NCI-H2227 (cell line): ENCODE measurements around the gene OSBPL2.

Source experiments
- DNase-seq: peaks from one replicate; lab custom pipeline; 2025; ENCODE audit not compliant: unreplicated experiment; lab: John Stamatoyannopoulos, UW

Gene OSBPL2

DNA sequence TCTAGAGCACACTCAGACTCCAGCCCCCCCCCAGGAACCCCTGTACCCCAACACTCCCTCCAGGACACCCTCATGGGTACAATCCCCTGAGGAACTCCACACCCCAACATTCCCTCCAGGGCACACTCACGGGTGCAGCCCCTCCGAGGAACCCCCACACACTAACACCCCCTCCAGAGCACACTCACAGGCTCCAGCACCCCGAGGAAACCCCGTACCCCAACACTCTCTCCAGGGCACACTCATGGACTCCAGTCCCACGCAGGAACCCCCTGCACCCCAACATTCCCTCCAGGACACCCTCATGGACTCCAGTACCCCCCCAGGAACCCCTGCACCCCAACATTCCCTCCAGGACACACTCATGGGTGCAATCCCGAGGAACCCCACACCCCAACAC lies 97.2 kb downstream of the OSBPL2 start:
- no peak for DNase-seq

DNA sequence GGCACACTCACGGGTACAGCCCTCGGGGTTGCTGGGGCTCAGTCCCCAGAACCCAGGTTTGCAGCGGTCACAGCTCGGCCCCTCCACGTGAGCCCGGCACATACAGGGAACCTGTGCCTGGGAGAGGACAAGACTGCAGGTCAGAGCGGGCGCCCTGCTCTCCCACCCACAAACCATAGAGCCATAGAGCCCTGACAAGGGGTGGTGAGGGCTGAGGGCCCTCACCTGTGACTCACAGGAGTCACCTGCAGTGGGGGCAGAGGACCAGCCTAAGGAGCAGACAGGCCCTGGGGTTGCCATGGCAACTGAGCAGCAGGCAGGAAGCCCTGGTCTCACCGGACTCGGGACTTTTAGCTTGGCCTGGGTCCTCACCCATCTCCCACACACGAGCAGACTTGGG lies 98.0 kb downstream of the OSBPL2 start:
- no peak for DNase-seq

DNA sequence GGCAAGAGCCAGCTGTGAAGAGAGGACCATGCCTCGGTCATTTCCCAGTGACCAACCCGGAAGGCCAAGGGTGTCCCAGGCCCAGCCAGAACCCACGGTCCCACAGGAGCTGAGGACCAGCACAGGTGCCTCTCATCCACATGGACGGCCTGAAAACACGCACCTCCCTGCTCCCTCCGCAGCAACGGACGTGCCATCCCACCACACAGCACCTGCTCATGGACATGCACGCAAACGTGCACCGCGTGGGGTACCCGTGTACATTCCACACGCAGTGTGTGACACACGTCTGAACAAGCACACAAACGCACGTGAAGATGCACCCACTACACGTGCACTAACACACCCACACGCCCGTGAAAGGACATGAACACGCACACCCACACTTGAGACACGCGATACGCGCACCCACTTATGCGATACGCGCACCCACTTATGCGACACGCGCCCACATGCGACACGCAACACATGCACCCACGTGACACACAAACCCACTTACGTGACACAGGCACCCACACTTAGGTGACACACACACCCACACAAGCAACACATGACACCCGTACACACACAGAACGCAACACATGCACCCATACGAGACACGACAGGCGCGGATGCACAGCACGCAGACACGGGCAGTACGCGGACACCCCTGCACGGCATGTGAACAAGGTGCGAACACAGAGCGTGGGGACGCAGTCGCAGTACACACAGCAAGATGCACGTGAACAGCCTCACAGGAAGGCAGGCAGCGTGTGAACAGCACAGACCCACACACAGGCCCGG lies 98.6 kb downstream of the OSBPL2 start:
- no peak for DNase-seq

DNA sequence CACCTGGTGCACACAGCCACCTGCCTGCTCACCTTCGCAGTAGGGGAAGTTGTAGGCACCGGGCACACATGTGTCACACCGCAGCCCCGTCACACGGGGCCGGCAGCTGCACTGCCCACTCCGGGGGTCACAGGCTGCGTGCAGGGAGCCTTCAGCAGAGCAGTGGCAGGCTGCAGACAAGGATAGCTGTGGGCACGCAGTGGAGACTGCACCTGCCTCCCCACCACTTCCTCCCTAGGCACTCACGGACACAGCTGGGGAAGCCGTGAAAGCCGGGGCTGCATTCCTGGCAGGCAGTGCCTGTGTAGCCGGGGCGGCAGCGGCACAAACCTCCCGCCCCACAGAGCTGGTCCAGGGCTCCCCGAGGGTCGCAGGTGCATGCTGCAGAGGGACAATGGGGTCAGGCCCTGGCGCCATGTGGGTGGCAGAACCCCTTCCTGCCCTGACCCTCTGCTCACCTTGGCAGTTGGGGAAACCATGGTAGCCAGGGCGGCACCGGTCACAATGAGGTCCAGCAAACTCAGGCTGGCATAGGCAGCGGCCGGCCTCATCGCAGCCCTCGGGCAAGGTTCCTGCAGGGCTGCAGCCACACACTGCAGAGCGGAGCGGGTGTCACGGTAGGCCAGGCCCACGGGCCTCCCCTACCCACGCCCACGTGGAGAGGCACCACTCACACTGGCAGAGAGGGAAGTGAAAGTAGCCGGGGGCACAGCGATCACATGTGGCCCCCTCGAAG lies 99.4 kb downstream of the OSBPL2 start:
- no peak for DNase-seq

DNA sequence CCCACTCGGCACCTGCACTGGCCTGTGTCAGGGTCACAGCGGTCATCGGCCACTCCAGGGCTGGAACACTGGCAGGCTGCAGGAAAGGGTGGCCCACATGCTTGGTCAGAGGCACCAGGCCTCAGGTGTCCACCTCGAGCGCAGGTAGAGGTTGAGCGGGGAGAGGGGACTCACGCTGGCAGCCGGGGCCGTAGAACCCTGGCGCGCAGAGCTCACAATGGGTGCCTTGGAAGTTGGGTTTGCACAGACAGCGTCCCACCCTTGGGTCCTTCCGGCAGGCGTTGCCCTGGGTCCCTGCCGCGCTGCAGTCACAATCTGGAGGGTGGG lies 99.9 kb downstream of the OSBPL2 start:
- no peak for DNase-seq

DNA sequence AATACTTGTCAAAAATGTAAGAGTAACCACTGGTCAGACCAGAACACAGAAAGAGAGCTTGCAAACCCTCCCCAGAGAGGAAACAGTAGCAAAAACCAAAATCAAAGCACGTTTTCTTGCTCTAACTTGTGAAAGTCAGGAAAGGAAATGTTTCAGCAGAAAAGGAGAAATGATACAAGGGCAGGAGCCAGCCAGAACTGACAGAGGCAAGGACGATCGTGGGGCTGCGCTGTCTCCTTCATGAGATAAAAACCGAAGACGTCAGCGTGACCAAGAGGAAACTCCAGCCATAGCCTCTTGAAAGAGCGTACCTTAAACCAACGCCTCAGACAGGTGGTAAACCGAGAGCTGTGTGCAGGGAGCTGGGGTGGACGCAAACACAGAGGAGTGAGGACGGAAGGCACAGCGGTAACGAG lies 101.3 kb downstream of the OSBPL2 start:
- DNase-seq: no peak

DNA sequence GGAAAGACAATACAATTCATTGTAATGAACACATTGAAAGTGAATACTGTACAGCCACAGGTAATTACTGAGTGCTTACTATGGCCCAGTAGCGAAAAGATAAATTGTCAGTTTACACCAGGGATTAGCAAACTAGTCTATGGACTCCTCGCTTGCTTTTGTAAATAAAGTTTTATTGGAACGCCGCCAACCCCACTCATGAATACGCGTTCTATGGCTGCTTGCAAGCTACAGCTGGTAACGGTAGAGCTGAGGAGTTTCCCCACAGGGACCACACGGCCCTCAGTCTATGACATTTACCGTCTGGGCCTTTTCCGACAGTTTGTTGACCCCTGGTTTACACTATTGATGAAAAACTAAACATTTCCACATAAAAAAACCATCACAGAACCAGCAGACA lies 104.6 kb downstream of the OSBPL2 start:
- DNase-seq: no peak

DNA sequence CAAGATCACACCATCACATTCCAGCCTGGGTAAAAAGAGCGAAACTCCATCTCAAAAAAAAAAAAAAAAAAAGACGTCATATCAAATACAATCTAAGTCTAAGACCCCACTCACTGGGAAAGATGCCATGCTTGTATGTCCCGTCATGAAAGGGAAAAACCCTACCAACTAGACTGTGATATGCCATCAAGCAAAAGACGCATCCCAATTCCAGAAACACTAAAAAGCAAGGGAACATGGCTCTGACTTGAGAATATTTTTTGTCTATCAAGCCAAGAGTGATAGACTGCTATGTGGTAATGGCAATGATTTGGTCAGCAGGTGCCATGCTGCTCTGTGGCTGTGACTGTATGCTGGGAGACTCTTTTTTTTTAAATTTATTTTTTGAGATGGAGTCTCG lies 105.8 kb downstream of the OSBPL2 start:
- no peak for DNase-seq

DNA sequence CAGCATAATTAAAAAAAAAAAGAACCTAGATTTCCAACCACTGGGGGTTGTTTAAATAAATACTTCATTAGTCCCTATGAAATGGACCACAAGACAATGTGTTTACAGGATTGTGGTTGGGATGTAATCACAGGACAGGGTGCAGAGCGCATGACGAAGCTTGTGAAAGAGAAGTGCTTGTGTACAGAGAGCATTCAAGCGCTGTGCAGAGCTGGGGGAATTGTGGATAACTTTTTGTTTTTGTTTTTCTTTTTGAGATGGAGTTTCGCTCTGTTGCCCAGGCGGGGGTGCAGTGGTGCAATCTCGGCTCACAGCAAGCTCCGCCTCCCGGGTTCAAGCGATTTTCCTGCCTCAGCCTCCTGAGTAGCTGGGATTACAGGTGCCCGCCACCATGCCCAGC lies 106.5 kb downstream of the OSBPL2 start:
- DNase-seq: no peak
